GM21723 (cell line): ENCODE data around the gene MPPE1.
"Not testable (repeated sequence)": the region's sequence is repeated elsewhere in the genome, so short reads cannot be mapped to it uniquely, and the experiment has no call there.

ENCODE experiments used
- ATAC-seq: cut with Tn5 transposase; IDR thresholded peaks from one replicate; pipeline ENCODE4 v1.9.1; 2021; ENCODE audit warnings: mild to moderate bottlenecking, moderate library complexity; ENCODE audit not compliant: unreplicated experiment

Gene MPPE1

DNA sequence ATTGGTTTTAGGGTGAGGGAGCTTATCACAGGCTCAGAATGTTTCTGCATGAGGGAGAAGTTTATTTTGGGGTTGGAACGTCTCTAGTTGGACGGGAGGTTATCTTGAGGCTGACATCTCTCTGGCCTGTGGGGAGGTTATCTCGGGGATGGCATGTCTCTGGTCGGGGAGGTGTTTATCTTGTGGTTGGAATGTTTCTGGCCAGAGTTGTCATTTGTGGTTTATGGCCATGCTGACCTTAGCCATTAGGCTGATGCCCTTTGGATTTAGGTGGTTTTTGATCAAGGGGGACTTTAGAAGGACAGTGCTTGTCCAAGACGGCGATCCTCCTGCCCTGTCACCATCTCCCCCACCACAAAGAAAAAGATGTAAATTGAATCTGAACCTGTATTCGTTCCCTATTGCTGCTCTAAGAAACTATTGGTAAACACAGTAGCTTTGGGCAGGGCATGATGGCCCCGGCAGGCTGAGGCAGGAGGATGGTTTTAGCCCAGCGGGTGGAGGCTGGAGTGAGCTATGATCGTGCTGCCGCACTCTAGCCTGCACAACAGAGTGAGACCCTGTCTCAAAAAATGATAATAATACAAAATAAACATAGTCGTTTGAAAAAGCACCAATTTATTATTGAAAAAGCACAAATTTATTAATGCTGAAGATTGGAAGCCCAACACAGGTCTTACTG is 17.8 kb upstream of the MPPE1 start:
- ATAC-seq, result no peak

GRCh38 chr18:11923450-11923849 is 15.3 kb upstream of the MPPE1 start:
- no peak for ATAC-seq

GRCh38 chr18:11919522-11919921 is 11.4 kb upstream of the MPPE1 start:
- not testable (repeated sequence) for ATAC-seq

DNA sequence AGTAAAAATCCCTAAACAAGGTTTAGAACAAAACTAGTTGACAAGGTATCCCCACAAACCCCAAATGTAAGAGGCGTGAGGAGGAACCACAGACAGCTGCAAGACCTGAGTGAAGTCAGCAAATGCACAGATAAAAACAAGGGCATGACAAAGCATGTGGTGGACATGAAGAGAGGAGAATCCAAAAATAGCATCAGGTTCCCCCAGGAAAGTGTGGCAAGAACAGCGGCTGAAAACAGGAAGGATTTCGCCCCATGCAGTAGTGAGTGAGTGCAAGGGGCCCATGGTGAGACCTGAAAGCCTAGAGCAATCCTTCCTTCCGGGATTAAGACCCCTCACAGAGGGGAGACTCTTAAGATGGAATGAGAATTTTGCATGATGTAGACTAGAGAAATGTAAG is 8.8 kb upstream of the MPPE1 start:
- not testable (repeated sequence) for ATAC-seq

- no peak for ATAC-seq
Observed at GRCh38 chr18:11909591-11910026, 1.5 kb upstream of the MPPE1 start.

DNA sequence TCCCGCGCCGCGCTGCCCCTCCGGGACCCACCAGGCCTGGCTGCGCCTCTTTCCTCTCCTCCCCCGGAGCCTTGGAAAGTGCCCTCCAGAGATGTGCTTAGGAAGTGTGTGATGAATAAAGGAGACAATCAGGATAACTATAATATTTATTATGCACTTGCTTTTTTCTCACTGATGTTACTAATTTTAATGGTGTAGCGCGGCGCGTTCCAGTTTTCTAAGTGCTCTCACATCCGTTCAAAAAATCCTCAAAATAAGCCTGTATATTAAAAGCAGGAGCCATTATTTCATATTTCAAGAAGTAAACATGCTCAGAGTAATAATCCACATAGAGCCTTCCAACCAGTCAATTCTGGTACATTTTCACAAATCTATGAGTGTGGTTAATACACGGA is 941 bp upstream of the MPPE1 start:
- ATAC-seq, result no peak

GRCh38 chr18:11906926-11907874 is 917 bp downstream of the MPPE1 start:
- no peak for ATAC-seq

DNA sequence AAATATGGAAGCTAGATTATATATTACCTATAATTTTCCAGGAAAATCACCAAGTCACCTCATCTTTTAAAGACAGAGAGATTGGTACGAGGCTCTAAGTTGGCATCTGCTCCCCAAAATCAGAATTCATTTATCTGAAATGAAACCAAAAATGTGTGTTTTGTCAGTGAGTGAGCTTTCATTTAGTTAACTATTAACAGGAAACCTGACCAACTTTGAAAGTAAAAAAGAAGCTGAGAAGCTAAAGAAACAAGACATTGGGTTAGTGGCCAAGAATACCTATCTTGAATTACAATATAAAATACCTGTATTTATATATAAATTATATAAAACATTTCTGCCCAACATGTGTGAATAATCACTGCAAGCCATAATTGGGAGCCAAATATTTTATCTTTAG is 1.9 kb downstream of the MPPE1 start:
- ATAC-seq, result no peak

DNA sequence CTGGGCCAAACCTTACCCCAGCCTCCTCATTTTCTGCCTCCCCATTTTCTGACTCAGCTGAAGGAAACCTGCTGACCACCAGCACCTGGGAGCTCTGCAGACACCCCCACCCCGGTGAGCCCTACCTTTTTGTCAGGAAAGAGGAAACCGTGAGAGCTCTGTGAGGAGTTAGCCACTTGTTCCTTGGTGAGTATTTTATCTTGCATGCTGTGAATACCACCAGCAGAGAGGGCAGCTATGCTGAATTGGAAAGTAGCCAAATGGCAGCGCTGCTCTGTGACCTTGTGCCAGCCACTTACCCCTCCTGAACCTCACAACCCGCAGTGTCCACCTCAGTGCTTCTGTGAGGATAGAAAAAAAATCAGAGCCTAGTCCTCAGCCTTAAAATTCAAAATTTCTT is 2.5 kb downstream of the MPPE1 start:
- ATAC-seq, result no peak

DNA sequence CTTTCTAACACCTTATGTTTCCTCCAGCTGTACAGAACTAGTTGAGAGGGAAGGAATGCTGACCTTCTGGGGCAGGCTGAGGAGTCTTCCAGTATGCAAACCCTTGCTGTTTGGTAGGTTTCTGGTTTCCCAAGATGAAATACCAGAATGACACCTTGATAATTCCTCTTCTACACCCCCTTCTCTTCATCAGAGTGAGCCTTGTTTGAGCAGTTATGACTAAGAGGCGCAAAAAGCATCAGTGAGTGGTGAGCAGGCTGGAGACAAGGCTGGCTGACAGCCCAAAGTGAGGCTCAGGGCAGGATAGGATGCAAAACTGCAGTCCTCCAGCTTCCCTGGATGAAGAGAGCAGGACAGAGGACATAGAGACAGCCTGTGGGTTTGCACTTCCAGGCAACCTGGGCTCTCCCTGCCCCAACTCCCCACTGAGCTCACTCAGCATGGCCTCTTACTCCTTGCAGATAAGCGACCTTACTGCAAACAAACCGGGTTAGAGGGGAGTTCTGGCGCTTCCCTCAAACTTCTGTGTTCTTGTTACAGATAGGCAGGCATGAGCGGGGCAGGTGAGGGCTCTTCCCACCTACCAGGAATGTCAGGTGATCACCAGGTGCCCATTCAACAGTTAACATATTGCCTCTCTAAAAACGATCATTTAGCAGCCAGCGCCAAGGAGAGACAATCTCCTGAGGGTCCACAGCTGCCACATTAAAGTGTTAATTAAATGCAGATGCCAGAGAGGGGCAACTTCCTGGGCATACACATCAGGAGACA is 5.4 kb downstream of the MPPE1 start:
- no peak for ATAC-seq

DNA sequence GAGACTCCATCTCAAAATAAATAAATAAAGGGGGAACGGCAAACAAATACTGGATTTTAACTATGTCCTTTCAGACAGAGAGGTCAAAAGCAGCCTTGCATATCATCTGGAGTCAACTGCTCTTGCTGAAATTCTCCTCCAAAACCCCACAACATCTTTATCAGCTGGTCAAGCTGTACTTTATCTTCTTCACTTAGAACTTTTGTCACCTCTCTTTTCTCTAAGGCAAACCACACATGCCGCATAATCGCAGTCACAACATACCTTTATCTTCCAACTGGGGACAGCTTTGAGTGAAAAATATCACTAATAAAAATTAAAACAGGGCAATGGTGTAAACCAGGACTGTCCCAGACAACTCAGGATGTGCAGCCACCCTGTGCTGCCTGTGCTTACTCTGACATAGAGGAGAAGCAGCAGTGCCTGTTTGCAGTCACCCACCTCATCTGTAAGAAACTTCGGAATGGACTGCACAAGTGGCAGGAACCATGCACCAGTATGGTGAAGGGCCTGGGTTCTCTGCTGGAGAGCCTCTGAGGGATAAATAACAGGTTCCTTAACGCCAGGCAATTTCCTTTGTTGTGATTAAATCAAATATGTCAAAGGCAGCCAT is 6.2 kb downstream of the MPPE1 start:
- ATAC-seq, result no peak

DNA sequence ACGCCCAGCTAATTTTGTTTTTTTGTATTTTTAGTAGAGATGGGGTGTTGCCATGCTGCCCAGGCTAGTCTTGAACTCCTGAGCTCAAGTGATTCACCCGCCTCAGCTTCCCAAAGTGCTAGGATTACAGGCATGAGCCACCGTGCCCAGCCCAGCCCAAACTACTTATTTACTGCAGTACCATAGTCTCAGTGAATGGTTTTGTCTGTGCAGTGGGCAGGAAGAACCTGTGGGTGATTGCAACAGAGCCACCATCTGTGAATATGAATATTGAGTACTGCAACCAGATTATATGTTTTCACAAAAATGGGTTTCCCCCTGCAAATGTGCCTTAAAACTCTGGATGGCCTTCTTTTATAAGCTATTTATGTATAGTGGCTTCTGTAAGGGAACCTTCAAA is 9.1 kb downstream of the MPPE1 start:
- ATAC-seq, result no peak

- no peak for ATAC-seq
Observed at GRCh38 chr18:11897781-11898180, 10.3 kb downstream of the MPPE1 start.

DNA sequence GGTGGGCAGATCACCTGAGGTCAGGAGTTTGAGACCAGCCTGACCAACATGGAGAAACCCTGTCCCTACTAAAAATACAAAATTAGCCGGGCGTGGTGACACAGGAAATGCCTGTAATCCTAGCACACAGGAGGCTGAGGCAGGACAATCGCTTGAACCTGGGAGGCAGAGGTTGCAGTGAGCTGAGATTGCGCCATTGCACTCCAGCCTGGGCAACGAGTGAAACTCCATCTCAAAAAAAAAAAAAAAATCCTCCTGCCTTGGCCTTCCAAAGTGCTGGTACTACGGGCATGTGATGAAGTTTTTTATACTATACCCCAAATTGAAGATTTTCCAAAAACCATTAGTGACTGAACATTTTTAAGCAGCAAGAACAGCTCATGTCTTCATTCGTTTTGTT is 15.7 kb downstream of the MPPE1 start:
- not testable (repeated sequence) for ATAC-seq

GRCh38 chr18:11891737-11892136 is 16.4 kb downstream of the MPPE1 start:
- ATAC-seq, result no peak

DNA sequence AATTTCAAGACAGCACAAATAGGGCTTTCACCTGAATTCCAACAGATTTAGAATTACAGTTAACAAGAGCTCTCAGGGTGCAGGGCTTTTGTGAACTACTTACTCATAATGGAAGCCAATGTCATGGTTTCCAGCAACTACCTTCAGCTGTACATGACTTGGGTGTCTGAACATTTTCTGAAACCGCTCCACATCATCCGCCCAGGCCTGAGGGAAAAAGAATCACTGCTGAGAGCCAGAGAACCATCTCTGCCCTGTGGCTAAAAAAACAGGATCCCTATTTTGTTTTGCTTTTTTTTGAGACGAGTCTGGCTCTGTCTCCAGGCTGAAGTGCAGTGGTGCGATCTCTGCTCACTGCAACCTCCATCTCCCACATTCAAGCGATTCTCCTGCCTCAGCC is 18.8 kb downstream of the MPPE1 start:
- ATAC-seq, result no peak

DNA sequence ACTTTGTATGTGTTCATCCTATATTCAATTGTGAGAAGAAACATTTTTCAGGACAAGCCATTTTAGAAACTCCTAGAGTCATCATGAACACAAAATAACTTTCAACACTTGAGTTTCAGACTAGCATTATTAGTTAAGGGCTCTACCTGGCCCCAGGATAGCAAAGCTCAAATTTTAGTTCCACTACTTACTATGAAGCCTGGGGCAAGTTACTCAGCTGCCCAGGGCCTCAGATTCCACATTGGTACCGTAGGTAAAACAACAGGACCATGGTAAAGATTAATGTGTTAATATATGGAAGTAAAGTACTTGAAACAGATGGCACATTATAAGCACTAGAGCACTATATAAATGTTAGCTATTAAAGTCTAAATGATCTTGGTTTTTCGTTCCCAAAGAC is 19.4 kb downstream of the MPPE1 start:
- ATAC-seq, result no peak

GRCh38 chr18:11887328-11888128 is 20.6 kb downstream of the MPPE1 start:
- ATAC-seq, result no peak

- no peak for ATAC-seq
Observed at GRCh38 chr18:11886577-11887110, 21.5 kb downstream of the MPPE1 start.
